M059J (cell line): Measurements from ENCODE around the gene KATNB1. TPM values are rescaled to one million over a fixed set of nuclear protein-coding genes. Genes with fewer than 3 reads are reported as not detected.
"Not testable (repeated sequence)": the region's sequence is repeated elsewhere in the genome, so short reads cannot be mapped to it uniquely, and the experiment has no call there.

ENCODE experiments used
- DNase-seq: peaks from one replicate; pipeline ENCODE4 v3.0.0-alpha.2; 2012; ENCODE audit warnings: low read depth
- total RNA-seq: library from RNA; depleted of rRNA; stranded (reverse); fragments of >200 nt; shearing (Covaris generic); gene quantifications from 2 replicates; pipeline ENCODE4 v1.2.3, GENCODE V29; 2014

Gene KATNB1
- total RNA-seq, 1 experiment from 2014 or later, result 38.4 TPM

DNA sequence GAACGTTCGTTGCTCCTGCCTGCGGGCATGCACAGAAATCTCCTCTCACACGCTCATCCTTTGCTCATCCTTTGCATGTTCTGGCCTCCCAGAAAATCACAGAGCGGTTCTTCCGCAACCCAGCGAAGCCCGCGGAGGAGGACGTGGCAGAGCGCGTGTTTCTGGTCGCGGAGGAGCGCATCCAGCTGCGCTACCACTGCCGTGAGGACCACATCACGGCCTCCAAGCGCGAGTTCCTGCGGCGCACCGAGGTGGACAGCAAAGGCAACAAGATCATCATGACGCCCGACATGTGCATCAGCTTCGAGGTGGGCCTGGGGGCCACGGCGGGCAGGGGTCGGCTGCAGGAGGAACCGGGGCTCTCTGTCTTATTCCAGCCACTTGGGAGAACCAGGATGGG lies 9.6 kb upstream of the KATNB1 start:
- DNase-seq, result no peak

DNA sequence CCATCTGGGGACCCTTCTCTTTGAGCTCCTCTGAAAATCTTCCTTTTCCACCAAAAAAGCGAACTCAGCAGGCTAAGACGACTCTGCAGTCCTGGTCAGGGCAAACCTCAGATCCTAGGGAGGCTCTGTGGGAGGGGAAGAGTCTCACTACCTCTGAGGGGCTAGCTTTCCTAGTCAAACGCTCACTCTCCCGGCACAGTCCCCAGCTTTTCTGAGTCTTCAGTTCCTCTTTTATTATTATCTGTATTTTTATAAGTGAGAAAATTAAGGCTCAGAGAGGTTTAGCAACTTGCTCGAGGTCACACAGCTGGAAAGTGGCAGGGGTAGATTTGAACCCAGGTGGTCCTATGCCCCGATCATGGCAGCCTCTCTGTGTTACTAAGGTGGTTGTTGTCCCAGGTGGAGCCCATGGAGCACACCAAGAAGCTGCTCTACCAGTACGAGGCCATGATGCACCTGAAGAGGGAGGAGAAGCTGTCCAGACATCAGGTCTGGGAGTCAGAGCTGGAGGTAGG lies 9.1 kb upstream of the KATNB1 start:
- DNase-seq, result no peak

DNA sequence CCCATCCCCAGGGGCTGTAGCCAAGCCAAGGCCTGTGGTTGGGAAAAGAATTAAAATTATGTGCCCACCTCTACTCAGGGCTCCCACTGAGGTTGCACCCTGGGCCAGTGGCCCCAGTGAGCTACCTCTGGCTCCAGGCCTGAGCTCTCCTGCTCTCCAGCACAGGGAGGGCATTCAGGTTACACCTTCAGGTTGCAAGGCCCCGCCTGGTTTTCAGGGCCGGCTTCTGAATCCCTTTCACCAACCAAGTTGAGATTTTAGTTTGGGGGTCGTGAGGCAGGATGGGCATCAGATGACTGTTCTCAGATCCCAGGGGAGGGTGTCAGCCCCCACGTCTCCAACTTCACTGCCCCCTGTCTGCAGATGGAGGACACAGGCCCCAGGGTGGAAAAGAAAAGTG lies 8.0 kb upstream of the KATNB1 start:
- DNase-seq, result no peak

DNA sequence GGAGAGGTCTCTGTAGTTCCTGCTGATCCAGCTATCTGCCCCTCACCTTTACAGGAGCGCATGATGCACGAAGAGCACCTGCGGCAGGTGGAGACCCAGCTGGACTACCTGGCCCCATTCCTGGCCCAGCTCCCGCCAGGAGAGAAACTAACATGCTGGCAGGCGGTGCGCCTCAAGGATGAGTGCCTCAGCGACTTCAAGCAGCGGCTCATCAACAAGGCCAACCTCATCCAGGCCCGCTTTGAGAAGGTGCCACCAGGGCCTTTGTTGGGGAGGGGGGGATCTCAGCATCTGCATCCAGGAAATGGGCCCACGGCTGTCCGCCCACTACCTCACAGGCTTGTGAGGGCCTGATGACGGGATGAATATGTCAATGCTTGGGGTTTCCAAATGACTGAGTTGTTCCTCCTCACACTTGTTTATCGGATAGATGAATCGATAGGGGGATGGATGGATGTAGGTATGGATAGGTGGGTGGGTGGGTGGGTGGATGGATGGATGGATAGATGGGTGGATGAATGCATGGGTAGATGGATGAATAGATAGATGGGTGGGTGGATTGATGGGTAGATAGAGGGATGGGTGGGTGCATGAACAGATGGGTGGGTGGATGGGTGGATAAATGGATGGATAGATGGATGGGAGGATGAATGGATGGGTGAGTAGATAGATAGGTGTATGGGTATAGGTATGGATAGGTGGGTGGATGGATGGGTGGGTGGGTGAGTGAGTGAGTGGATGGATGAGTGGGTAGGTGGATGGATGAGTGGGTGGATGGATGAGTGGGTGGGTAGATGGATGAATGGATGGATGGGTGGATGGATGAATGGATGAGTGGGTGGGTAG lies 7.0 kb upstream of the KATNB1 start:
- DNase-seq, result no peak

DNA sequence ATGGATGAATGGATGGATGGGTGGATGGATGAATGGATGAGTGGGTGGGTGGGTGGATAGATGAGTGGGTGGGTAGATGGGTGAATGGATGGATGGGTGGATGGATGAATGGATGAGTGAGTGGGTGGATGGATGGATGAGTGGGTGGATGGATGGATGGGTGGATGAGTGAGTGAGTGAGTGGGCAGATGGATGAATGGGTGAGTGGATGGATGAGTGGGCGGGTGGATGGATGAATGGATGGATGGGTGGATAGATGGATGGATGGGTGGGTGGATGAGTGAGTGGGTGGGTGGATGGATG lies 6.4 kb upstream of the KATNB1 start:
- DNase-seq, result no peak

DNA sequence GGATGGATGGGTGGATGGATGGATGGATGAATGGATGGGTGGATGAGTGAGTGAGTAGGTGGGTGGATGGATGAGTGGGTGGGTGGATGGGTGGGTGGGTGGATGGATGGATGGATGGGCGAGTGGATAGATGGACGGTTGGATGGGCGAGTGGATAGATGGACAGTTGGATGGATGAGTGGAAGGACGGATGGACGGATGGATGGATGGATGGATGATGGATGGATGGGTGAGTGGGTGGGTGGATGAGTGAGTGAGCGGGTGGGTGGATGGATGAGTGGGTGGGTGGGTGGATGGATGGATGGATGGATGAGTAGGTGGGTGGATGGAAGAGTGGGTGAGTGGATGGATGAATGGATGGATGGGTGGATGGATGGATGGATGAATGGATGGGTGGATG lies 5.7 kb upstream of the KATNB1 start:
- not testable (repeated sequence) for DNase-seq

DNA sequence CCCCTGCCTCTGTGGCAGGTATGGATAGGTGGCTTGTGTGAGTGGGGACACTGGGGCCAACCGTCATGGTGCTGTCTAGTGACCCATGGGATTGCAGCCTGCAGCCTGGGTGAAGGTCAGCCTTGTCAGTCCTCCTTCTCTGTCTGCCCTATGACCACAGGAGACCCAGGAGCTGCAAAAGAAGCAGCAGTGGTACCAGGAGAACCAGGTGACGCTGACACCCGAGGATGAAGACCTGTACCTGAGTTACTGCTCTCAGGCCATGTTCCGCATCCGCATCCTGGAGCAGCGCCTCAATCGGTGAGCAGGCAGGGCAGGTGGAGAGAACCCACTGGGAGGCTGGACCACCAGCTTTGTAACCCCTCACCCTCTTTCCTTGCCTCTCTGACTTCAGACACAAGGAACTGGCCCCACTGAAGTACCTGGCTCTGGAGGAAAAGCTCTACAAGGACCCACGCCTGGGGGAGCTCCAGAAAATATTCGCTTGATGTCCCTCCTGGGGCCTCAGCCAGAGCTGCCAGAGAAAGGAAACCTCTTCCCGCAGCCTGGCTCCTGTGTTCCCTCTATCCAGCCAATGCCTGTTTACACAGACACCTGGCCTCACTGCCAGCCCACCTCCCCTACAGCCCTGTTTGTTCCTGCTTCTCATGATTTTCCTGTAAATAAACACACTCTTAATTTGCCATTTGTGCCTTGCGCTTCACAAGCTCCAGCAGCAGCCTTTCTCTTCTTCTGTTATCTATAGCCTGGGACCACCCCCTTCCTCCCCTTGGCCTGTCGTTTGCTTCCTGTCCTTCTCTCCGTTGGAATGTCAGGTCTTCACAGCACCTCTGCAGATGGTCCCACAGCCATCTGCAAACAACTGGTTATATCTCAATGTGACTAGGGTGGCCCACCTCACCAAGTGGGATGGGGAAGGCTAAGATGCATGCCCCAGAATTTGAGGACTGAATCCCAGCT lies 4.5 kb upstream of the KATNB1 start:
- no peak for DNase-seq

DNA sequence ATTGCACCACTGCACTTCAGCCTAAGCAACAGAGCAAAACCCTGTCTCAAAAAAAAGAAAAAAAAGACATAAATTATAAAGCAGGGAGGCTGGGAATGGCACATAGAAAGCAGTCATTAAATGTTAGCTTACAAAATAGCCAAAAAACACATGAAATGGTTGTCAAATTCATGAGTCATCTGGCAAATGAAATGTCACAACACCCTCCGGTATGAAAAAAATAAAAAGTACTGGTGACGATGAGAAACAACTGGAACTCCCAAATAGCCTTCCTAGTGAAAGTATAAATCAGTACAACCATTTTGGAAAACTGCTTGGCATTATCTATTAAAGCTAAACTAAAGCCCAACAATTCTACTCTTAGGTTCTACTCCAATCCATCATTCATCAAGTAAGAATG lies 3.5 kb upstream of the KATNB1 start:
- peak; percentile 42 for DNase-seq

DNA sequence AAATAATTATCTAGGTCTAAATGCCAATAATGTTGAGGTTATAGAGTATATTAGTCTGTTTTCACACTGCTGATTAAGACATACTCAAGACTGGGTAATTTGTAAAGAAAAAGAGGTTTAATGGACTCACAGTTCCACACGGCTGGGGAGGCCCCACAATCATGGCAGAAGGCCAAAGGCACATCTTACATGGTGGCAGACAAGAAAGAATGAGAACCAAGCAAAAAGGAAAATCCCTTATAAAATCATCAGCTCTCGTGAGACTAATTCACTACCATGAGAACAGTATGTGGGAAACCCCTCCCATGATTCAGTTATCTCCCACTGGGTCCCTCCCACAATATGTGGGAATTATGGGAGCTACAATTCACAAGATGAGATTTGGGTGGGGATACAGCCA lies 2.9 kb upstream of the KATNB1 start:
- DNase-seq, result no peak

DNA sequence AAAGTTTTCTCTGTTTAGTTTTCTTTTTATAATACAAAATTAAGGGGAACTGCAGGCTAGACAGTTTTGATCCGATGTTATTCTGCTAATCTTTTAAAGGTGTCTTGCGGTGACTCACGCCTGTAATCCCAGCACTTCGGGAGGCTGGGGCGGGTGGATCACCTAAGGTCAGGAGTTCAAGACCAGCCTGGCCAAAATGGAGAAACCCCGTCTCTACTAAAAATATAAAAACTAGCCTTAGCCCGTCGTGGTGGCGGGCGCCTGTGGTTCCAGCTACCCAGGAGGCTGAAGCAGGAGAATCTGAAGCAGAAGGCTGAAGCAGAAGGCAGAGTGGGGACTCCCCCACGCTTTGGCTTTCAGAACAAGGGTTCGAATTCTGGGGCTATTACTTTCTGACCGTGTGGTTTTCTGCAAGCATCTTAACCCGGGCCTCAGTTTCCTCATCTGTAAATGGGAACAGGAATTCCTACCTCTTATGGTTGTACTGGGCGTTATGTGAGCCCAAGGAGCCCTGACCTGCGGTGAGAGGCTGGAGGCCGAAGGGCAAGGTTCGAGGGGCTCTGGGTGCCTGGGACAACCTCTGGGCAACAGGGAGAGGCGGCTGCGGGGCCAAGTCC lies 1.2 kb upstream of the KATNB1 start:
- DNase-seq, result no peak

DNA sequence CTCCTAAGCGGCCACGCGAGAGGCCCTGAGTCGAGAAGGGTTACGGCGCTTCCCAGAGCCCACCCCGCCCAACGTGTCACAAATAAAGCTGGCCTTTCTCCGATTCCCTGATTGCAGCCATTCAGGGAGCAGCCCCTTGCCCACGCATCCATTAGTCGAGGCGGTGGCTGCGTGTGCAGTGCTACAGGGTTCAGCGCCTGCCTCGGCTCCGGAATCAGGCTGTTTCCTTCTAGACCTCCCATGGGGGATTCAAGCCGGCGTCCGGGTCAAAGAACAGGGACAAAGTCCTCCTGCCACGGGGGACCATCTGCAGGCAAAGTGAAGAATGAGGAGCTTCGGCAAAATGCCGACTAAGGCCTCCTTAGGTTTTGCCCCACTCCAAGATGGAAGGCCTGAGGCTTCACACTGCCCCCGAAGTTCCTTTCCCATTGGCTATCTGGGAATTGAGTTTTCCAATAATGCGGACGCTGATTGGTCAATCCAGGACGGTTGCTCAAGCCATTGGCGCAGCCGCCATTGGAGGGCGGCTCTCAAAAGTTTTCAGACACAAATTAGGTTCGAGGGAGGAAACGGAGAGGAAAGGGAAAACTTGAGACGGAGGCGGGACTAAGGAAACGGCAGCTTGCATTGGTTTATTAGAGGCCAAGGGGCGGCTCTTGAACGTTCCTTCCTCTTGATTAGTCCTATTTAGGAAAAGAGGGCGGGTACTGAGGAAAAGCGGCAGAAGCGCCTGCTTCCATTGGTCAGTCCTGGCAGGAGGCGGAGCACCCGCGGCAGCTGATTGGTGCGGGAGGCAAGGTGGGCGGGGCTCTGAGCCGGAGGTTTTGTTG lies 430 bp upstream of the KATNB1 start:
- DNase-seq, result peak; percentile 100

DNA sequence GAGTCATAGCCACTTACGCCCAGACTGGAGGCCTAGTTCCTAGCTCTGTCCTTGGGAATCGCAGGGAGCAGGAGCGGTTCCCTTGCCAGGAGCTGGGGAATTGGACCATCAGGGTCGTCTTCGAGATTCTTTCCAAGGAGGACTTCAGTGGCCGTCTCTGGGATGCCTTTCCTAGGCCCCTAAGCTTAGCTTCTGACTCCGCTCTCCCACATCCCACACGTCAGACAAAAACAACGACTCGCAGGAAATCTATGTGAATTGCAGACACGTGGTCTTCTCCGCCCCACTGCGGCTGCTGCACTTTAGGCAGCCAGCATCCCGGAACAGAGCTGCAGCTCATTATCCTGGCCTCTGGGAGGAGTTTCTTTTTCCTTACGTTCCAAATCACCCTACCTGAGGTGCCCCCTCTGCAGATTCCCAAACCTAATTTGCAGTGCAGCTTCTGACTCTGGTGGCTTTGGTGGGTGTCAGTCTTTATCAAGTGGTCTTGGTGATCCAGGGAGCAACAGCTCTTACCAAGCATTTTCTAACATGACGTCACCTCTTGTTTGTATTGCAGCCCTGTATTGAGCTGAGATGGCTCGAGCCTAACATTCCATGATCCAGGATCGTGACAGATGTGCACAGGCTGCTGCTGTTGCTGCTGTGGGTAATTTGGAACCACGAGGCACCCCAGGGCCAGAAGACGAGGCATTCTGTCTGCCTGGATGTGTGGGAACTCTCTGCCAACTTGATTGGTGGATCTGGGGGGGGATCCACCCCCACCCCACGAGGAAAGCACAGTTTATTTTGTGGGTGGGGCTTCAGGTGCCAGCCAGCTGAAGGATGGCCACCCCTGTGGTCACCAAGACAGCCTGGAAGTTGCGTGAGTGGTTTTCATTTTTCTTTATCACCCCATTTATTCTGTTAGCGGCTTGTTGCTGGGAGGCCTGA lies 1.1 kb downstream of the KATNB1 start:
- DNase-seq, result peak; percentile 69

DNA sequence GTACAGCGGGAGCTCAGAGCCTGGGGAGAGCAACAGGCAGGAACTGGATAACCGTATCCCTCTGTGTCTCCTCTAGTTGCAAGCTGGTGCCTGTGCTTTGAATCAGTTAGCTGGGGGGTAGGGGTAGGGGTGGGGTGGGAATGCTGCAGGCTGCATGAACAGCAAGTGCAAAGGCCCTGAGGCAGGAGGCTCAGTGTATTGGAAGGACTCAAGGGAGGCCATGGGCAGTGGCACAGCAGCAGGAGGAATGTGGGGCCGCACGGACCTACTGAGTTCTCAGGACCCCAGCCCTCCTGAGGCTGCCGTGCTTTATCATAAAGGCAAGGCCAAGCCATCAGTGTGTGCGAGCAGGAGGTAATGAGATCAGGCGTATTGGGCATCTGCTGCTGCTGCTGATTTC lies 3.3 kb downstream of the KATNB1 start:
- DNase-seq, result no peak

DNA sequence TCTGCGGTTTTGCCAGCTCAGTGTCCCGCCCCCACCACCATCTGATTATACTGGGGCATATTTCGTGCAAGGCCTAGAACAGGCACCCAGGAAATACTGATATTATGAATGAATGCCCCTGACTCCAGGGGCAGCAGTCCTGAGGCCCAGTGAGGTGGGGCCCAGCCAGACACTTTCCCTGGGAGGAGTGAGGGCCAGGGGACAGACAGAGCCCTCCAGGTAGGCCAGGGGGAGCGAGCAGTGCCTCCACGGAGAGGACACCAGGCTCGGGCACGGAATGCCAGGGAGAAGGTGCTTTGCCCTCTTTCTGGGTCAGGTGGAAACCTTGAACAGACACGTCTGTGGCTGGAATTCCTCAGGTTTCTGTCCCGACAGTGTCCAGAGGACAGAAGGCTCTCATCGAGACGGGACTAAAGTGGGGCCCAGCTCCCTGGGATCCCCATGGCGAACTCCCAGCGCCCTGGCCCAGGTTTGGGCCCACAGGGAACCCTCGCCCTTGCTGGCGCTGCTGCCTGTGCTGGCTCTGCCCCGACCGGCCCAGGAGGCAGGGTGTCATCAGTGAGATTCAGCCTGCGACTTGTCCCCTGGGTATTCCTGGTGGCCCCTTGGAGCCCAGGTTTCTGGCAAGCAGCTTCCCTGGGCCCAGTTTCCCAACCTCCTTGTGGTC lies 4.3 kb downstream of the KATNB1 start:
- DNase-seq, result no peak

DNA sequence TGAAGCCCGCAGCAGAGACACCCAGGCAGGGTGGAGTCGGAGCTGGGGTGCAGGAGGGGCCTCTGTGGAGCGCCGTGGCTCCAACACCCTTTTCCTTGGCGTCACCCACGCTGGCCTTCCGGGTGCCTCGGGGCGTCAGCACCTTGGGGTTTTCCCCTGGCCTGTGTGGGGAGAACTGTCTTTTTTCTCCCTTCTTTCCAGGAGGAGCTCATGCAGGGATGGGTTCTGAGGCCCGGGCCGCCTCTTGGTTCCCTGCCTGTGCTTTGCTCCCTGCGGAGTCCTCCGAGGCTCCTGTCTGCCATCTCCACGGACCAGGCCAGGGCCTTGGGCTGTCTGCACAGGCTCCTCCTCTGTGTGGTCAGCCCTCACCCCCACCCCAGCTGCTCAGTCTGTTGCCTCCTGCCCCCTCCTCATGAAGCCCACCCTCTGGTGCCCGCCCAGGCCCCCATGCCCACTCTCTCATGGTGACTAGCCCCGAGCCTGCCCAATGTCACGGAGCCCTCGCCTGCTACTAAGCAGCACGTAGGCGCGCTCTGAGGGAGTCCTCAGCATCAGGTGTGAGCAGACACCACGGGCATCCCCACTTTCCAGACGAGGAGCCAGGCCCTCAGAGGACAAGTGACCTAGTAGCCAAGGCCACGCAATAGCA lies 5.0 kb downstream of the KATNB1 start:
- DNase-seq, result no peak

DNA sequence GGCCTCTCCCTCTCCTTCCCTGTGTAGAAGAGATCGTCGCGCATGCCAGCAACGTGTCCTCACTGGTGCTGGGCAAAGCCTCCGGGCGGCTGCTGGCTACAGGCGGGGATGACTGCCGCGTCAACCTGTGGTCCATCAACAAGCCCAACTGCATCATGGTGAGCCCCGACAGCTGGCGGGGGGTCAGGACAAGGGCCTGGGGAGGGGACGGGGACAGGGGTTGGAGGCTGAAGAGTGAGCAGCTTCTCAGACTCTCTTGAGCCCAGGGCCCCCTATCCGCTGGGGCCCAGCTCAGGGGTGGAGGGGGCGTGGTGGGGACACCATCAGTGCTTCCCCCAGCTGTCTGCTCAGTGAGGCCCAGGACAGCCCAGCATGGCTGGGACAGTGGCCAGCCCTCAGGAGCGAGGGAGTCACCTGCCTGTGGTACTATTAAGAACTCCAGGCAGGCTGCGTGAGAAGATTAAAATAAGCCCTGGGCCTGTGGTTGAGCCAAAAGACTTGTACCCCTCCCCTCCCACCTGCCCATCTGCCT lies 6.2 kb downstream of the KATNB1 start:
- no peak for DNase-seq

DNA sequence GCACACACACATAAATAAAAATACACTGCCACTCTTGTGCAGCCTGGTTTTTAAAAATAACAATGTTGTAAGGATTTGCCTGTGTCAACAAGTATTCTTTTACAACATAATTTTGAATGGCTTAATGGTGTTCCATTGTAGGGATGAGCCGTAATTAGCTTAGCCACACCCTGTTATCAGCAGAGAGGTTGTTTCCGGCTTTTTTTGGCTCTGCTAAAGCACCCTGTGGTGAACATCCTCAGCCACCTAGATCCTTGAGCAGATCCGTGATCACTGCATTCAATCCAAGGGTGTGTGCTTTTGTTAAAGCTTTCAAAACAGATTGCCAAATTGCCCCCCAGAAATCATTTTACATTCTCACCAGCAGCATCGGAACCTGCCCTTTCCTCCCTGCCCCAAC lies 7.0 kb downstream of the KATNB1 start:
- DNase-seq, result no peak

DNA sequence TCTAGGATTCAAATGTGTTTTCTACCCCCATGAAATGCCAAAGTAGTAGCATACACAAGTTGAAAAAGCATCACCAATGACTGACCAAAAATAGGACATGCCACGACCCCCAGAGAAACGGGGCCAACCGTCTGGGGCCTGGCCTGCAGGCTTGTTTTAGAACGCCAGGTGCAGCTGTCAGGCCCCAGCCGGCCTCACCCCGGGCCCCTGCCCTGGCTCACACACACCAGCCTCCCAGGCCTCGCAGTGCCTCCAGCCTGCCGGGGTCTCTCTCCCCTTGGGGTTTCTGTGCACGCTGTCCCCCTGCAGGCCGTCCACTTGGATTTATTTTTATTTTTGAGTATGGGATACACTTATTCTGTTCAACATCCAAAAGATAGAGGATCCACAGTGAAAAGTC lies 7.9 kb downstream of the KATNB1 start:
- no peak for DNase-seq
